SIG-M5 (cell line): ENCODE data around the gene CFAP141.

ENCODE experiments used
- DNase-seq: peaks from one replicate; lab custom pipeline; 2025; lab: John Stamatoyannopoulos, UW

CFAP141 gene

GRCh38 chr1:154171880-154172279 is 34.3 kb downstream of the CFAP141 start:
- no peak for DNase-seq

- no peak for DNase-seq
Observed at GRCh38 chr1:154171223-154171583, 34.9 kb downstream of the CFAP141 start.

- DNase-seq, result no peak
Observed at GRCh38 chr1:154170547-154171222, 35.4 kb downstream of the CFAP141 start.

GRCh38 chr1:154167461-154167860 is 38.7 kb downstream of the CFAP141 start:
- no peak for DNase-seq

GRCh38 chr1:154166207-154166606 is 39.9 kb downstream of the CFAP141 start:
- DNase-seq, result no peak

- DNase-seq, result no peak
Observed at GRCh38 chr1:154159554-154159953, 46.6 kb downstream of the CFAP141 start.

- peak; percentile 85 for DNase-seq
Observed at GRCh38 chr1:154158307-154159125, 47.6 kb downstream of the CFAP141 start.

GRCh38 chr1:154157520-154158306 is 48.4 kb downstream of the CFAP141 start:
- DNase-seq, result peak; percentile 94

GRCh38 chr1:154155251-154155650 is 50.9 kb downstream of the CFAP141 start:
- no peak for DNase-seq

GRCh38 chr1:154154534-154155191 is 51.5 kb downstream of the CFAP141 start, which contains the start of gene NUP210L:
Gene NUP210L, minus strand, starts transcription at chr1:154155073.
- DNase-seq, result no peak

- DNase-seq, result no peak
Observed at GRCh38 chr1:154154053-154154452, 52.1 kb downstream of the CFAP141 start.

GRCh38 chr1:154151311-154151710 is 54.8 kb downstream of the CFAP141 start:
- DNase-seq, result no peak
